Activated CD4-positive, alpha-beta T cell treated with anti-CD3 and anti-CD28 coated beads, Interleukin-2, amount 10 ng/mL, durations not matched to agents 7 days and 5 days (primary cell): Measurements from ENCODE around the gene ALDH18A1. TPM values are rescaled to one million over a fixed set of nuclear protein-coding genes. Genes with fewer than 3 reads are reported as not detected.
A peak's percentile ranks its signal among the peaks of the same experiment; 100 is the strongest.

Experiments
- CTCF ChIA-PET: fragments of 350-600 bp; sonication (Branson Sonifier 250); formaldehyde crosslinking; loops from one replicate; lab custom pipeline; 2021; ENCODE audit warnings: antibody characterized with exemption; lab: Charles Lee
- POLR2A ChIA-PET: fragments of 350-600 bp; sonication (Branson Sonifier 250); formaldehyde crosslinking; loops from one replicate; lab custom pipeline; 2021; ENCODE audit warnings: antibody characterized with exemption; lab: Charles Lee
- DNase-seq: peaks from one replicate; pipeline ENCODE4 v3.0.0-alpha.2; 2020
- H3K27ac Mint-ChIP-seq: one replicate; pipeline ENCODE4 v1.8.0; 2021; ENCODE audit warnings: mild to moderate bottlenecking, moderate library complexity, mixed read lengths
- H3K27me3 Mint-ChIP-seq: one replicate; pipeline ENCODE4 v1.8.0; 2021; ENCODE audit warnings: mixed read lengths
- H3K36me3 Mint-ChIP-seq: one replicate; pipeline ENCODE4 v1.8.0; 2021; ENCODE audit warnings: low read depth, mixed read lengths
- H3K4me1 Mint-ChIP-seq: one replicate; pipeline ENCODE4 v1.8.0; 2021; ENCODE audit warnings: mixed read lengths
- H3K4me3 Mint-ChIP-seq: one replicate; pipeline ENCODE4 v1.8.0; 2021; ENCODE audit warnings: mild to moderate bottlenecking, moderate library complexity, mixed read lengths
- H3K9me3 Mint-ChIP-seq: one replicate; pipeline ENCODE4 v1.8.0; 2021; ENCODE audit warnings: mixed read lengths
- total RNA-seq, 2 experiments: library from RNA; stranded (reverse); gene quantifications; one replicate each; pipeline ENCODE4 v1.2.3, GENCODE V29; 2021

The ALDH18A1 gene
- total RNA-seq, result 10 to 100 TPM; 60.4 to 64.9 TPM

GRCh38 chr10:95656291-95657164 is at the start of gene ALDH18A1:
ALDH18A1 (minus strand) TSS chr10:95656711; CDS start chr10:95653377, 3,334 bp downstream.
- Mint-ChIP-seq H3K27ac (peak within 1 kb of the TSS; percentile 93), H3K4me3 (peak within 1 kb of the TSS; percentile 100), H3K9me3 (peaks cover 8% of the 10 kb centered on the region), H3K4me1 (peaks cover 25% of the 10 kb centered on the region), H3K36me3 (peaks cover 29% of the 10 kb centered on the region), H3K27me3 (no peaks in the 10 kb centered on the region)
- ChIA-PET CTCF (interaction anchor here (1.0 to 1.6 kb wide), 2 partner anchors 9 to 37 kb away, joined by 4 to 7 read pairs; partner anchors contain the start of gene TCTN3), POLR2A (interaction anchor here (0.6 kb wide), 1 partner anchor 120 kb away, joined by 3 read pairs; no protein-coding TSS in a partner anchor)
- DNase-seq, result peak; percentile 89

- DNase-seq, result no peak
- CTCF ChIA-PET, result interaction anchor here (1.0 kb wide), 1 partner anchor 143 kb away, joined by 3 read pairs; no protein-coding TSS in a partner anchor
- Mint-ChIP-seq H3K27me3 (peaks cover 6% of the 10 kb centered on the region), H3K36me3 (no peaks in the 10 kb centered on the region), H3K4me3 (no peak overlapping the region), H3K9me3 (no peaks in the 10 kb centered on the region), H3K27ac (no peak overlapping the region), H3K4me1 (peaks cover 7% of the 10 kb centered on the region)
- POLR2A ChIA-PET, result no interaction called here
Measured at GRCh38 chr10:95698415-95698814, 41.9 kb upstream of the ALDH18A1 start.

GRCh38 chr10:95697429-95697828 is 40.9 kb upstream of the ALDH18A1 start:
- no peak for DNase-seq
- no peak overlapping the region for H3K27ac Mint-ChIP-seq
- H3K36me3 Mint-ChIP-seq, result peaks cover 3% of the 10 kb centered on the region
- H3K4me3 Mint-ChIP-seq, result no peak overlapping the region
- H3K4me1 Mint-ChIP-seq, result peaks cover 15% of the 10 kb centered on the region
- H3K9me3 Mint-ChIP-seq, result no peaks in the 10 kb centered on the region
- ChIA-PET POLR2A (no interaction called here), CTCF (interaction anchor here (1.0 kb wide), 1 partner anchor 144 kb away, joined by 3 read pairs; no protein-coding TSS in a partner anchor)
- peaks cover 6% of the 10 kb centered on the region for H3K27me3 Mint-ChIP-seq

GRCh38 chr10:95694665-95695064 is 38.2 kb upstream of the ALDH18A1 start:
- Mint-ChIP-seq H3K9me3 (no peaks in the 10 kb centered on the region), H3K4me1 (peaks cover 35% of the 10 kb centered on the region), H3K4me3 (no peak overlapping the region), H3K27me3 (peaks cover 2% of the 10 kb centered on the region), H3K27ac (no peak overlapping the region), H3K36me3 (peaks cover 14% of the 10 kb centered on the region)
- no peak for DNase-seq
- CTCF ChIA-PET, result interaction anchor here (0.6 to 3.4 kb wide), 17 partner anchors 11 to 308 kb away, joined by 3 to 149 read pairs (median 6); partner anchors contain the start of gene ENTPD1
- POLR2A ChIA-PET, result no interaction called here

- ChIA-PET CTCF (interaction anchor here (0.5 to 3.4 kb wide), 63 partner anchors 9 to 641 kb away, joined by 3 to 149 read pairs (median 4); partner anchors contain the start of genes ALDH18A1 and ENTPD1), POLR2A (interaction anchor here (0.6 kb wide), 1 partner anchor 171 kb away, joined by 3 read pairs; no protein-coding TSS in a partner anchor)
- H3K4me1 Mint-ChIP-seq, result peaks cover 35% of the 10 kb centered on the region
- peaks cover 2% of the 10 kb centered on the region for H3K27me3 Mint-ChIP-seq
- peak within 1 kb of the TSS; percentile 94 for H3K4me3 Mint-ChIP-seq
- no peaks in the 10 kb centered on the region for H3K9me3 Mint-ChIP-seq
- peaks cover 14% of the 10 kb centered on the region for H3K36me3 Mint-ChIP-seq
- DNase-seq, result peak; percentile 97
- peak within 1 kb of the TSS; percentile 92 for H3K27ac Mint-ChIP-seq
Measured at GRCh38 chr10:95693668-95694534, 37.4 kb upstream of the ALDH18A1 start, which contains the start of gene TCTN3. TCTN3 (minus strand) TSS chr10:95693927; CDS start chr10:95693899, 28 bp downstream.

- Mint-ChIP-seq H3K4me1 (peaks cover 38% of the 10 kb centered on the region), H3K4me3 (peak overlapping the region; percentile 94), H3K36me3 (peaks cover 17% of the 10 kb centered on the region), H3K27me3 (no peaks in the 10 kb centered on the region), H3K9me3 (no peaks in the 10 kb centered on the region), H3K27ac (peak overlapping the region; percentile 92)
- DNase-seq, result peak; percentile 9
- ChIA-PET CTCF (interaction anchor here (0.5 to 3.4 kb wide), 59 partner anchors 9 to 641 kb away, joined by 3 to 149 read pairs (median 4); partner anchors contain the start of genes ALDH18A1 and ENTPD1), POLR2A (no interaction called here)
Measured at GRCh38 chr10:95693071-95693667, 36.7 kb upstream of the ALDH18A1 start.

GRCh38 chr10:95691281-95691680 is 34.8 kb upstream of the ALDH18A1 start:
- H3K27ac Mint-ChIP-seq, result no peak overlapping the region
- H3K27me3 Mint-ChIP-seq, result no peaks in the 10 kb centered on the region
- no peak overlapping the region for H3K4me3 Mint-ChIP-seq
- no peak for DNase-seq
- no peaks in the 10 kb centered on the region for H3K9me3 Mint-ChIP-seq
- CTCF ChIA-PET, result no interaction called here
- peaks cover 38% of the 10 kb centered on the region for H3K4me1 Mint-ChIP-seq
- H3K36me3 Mint-ChIP-seq, result peaks cover 18% of the 10 kb centered on the region
- POLR2A ChIA-PET, result no interaction called here

GRCh38 chr10:95688648-95689047 is 32.1 kb upstream of the ALDH18A1 start:
- POLR2A ChIA-PET, result no interaction called here
- H3K36me3 Mint-ChIP-seq, result peaks cover 34% of the 10 kb centered on the region
- H3K4me1 Mint-ChIP-seq, result peaks cover 31% of the 10 kb centered on the region
- H3K27me3 Mint-ChIP-seq, result no peaks in the 10 kb centered on the region
- no peak overlapping the region for H3K27ac Mint-ChIP-seq
- CTCF ChIA-PET, result no interaction called here
- H3K9me3 Mint-ChIP-seq, result no peaks in the 10 kb centered on the region
- H3K4me3 Mint-ChIP-seq, result no peak overlapping the region
- no peak for DNase-seq

- Mint-ChIP-seq H3K4me1 (peaks cover 3% of the 10 kb centered on the region), H3K27ac (no peak overlapping the region), H3K9me3 (no peaks in the 10 kb centered on the region), H3K36me3 (peaks cover 27% of the 10 kb centered on the region), H3K4me3 (no peak overlapping the region), H3K27me3 (no peaks in the 10 kb centered on the region)
- ChIA-PET POLR2A (no interaction called here), CTCF (interaction anchor here (2.3 kb wide), 1 partner anchor 10 kb away, joined by 17 read pairs; the partner anchor contains the start of gene TCTN3)
- no peak for DNase-seq
Measured at GRCh38 chr10:95683966-95684365, 27.5 kb upstream of the ALDH18A1 start.

- Mint-ChIP-seq H3K36me3 (peaks cover 10% of the 10 kb centered on the region), H3K4me3 (no peak overlapping the region), H3K27ac (no peak overlapping the region), H3K4me1 (no peaks in the 10 kb centered on the region), H3K27me3 (no peaks in the 10 kb centered on the region), H3K9me3 (no peaks in the 10 kb centered on the region)
- no peak for DNase-seq
- POLR2A ChIA-PET, result no interaction called here
- CTCF ChIA-PET, result interaction anchor here (0.6 to 0.9 kb wide), 2 partner anchors 18 to 431 kb away, joined by 3 to 4 read pairs; partner anchors contain the start of gene TCTN3
Measured at GRCh38 chr10:95675403-95676116, 19.0 kb upstream of the ALDH18A1 start.

GRCh38 chr10:95674643-95675042 is 18.1 kb upstream of the ALDH18A1 start:
- H3K9me3 Mint-ChIP-seq, result no peaks in the 10 kb centered on the region
- CTCF ChIA-PET, result interaction anchor here (0.9 kb wide), 1 partner anchor 19 kb away, joined by 3 read pairs; the partner anchor contains the start of gene TCTN3
- H3K27ac Mint-ChIP-seq, result no peak overlapping the region
- peaks cover 10% of the 10 kb centered on the region for H3K36me3 Mint-ChIP-seq
- no peaks in the 10 kb centered on the region for H3K27me3 Mint-ChIP-seq
- no peak overlapping the region for H3K4me3 Mint-ChIP-seq
- DNase-seq, result no peak
- H3K4me1 Mint-ChIP-seq, result no peaks in the 10 kb centered on the region
- POLR2A ChIA-PET, result no interaction called here
